A673 (cell line): Measurements from ENCODE around the gene CANX. TPM values are rescaled to one million over a fixed set of nuclear protein-coding genes. Genes with fewer than 3 reads are reported as not detected.
A peak's percentile ranks its signal among the peaks of the same experiment; 100 is the strongest.

Experiments used
- BruUV-seq: library from RNA; stranded (reverse); fragments of 400-500 nt; replicated peaks from 2 replicates; lab custom pipeline; 2021; lab: Mats Ljungman, UMichigan
- CTCF ChIA-PET: fragments of 300-600 bp; sonication (Branson Sonifier 250); formaldehyde crosslinking; loops from one replicate; lab custom pipeline; 2022; ENCODE audit warnings: antibody characterized with exemption; lab: Charles Lee
- POLR2A ChIA-PET: fragments of 300-600 bp; sonication (Branson Sonifier 250); formaldehyde crosslinking; loops from one replicate; lab custom pipeline; 2022; ENCODE audit warnings: antibody characterized with exemption; ENCODE audit not compliant: low non-redundant PET; lab: Charles Lee
- DNase-seq: peaks from one replicate; pipeline ENCODE4 v3.0.0-alpha.2; 2015; ENCODE audit warnings: low spot score
- H3K27ac ChIP-seq: fragments of 200-600 bp; sonication (generic); 2 replicates; pipeline ENCODE4 v1.5.1; 2016; ENCODE audit warnings: mixed run types, low read depth, mild to moderate bottlenecking, mixed read lengths, antibody characterized with exemption, low read length; ENCODE audit not compliant: poor library complexity, severe bottlenecking
- H3K27me3 ChIP-seq: fragments of 200-600 bp; sonication (generic); replicated peaks from 2 replicates; pipeline ENCODE4 v1.6.1; 2017; ENCODE audit warnings: mixed run types, low read depth, mild to moderate bottlenecking, mixed read lengths, antibody characterized with exemption, low read length; ENCODE audit not compliant: insufficient read depth, poor library complexity
- H3K36me3 ChIP-seq: fragments of 200-600 bp; sonication (generic); 2 replicates; pipeline ENCODE4 v1.6.1; 2016; ENCODE audit warnings: mixed run types, mild to moderate bottlenecking, mixed read lengths, antibody characterized with exemption, low read length; ENCODE audit not compliant: insufficient read depth, poor library complexity, severe bottlenecking
- H3K4me1 ChIP-seq: fragments of 200-600 bp; sonication (generic); 2 replicates; pipeline ENCODE4 v1.6.1; 2017; ENCODE audit warnings: mixed run types, mild to moderate bottlenecking, mixed read lengths, antibody characterized with exemption, low read length; ENCODE audit not compliant: insufficient read depth, poor library complexity, severe bottlenecking
- H3K4me3 ChIP-seq: fragments of 200-600 bp; sonication (generic); 2 replicates; pipeline ENCODE4 v1.5.1; 2016; ENCODE audit warnings: low read depth, mixed run types, mild to moderate bottlenecking, mixed read lengths, low read length; ENCODE audit not compliant: poor library complexity, severe bottlenecking
- H3K9me3 ChIP-seq: fragments of 200-600 bp; sonication (generic); 2 replicates; pipeline ENCODE4 v1.6.1; 2016; ENCODE audit warnings: mixed run types, low read depth, mild to moderate bottlenecking, mixed read lengths, antibody characterized with exemption, low read length; ENCODE audit not compliant: poor library complexity, severe bottlenecking
- EZH2 ChIP-seq: fragments of 200-600 bp; sonication (generic); IDR thresholded peaks from 2 replicates; pipeline ENCODE4 v1.6.1; 2017; ENCODE audit warnings: borderline replicate concordance, low read depth, mild to moderate bottlenecking, mixed read lengths, antibody characterized with exemption, low read length; ENCODE audit not compliant: poor library complexity, severe bottlenecking
- intact Hi-C: fragments of 100-400 bp; cut with micrococcal nuclease; formaldehyde crosslinking; loops from one replicate; pipeline ENCODE4 v1.10.0; 2022; ENCODE audit not compliant: unreplicated experiment
- total RNA-seq: library from RNA; stranded (reverse); gene quantifications from 2 replicates; pipeline ENCODE4 v1.2.3, GENCODE V29; 2021
- TF ChIP-seq, protein P1 (sequence below): fragments of 300-800, 200-600 bp; sonication (generic); conservative IDR thresholded peaks from 2 replicates; pipeline ENCODE4 v1.5.1; 2017; ENCODE audit warnings: low read depth, mild to moderate bottlenecking, antibody characterized with exemption, low read length, moderate library complexity, mixed read lengths

CANX gene
- total RNA-seq, 1 experiment from 2014 or later = 609 TPM

DNA sequence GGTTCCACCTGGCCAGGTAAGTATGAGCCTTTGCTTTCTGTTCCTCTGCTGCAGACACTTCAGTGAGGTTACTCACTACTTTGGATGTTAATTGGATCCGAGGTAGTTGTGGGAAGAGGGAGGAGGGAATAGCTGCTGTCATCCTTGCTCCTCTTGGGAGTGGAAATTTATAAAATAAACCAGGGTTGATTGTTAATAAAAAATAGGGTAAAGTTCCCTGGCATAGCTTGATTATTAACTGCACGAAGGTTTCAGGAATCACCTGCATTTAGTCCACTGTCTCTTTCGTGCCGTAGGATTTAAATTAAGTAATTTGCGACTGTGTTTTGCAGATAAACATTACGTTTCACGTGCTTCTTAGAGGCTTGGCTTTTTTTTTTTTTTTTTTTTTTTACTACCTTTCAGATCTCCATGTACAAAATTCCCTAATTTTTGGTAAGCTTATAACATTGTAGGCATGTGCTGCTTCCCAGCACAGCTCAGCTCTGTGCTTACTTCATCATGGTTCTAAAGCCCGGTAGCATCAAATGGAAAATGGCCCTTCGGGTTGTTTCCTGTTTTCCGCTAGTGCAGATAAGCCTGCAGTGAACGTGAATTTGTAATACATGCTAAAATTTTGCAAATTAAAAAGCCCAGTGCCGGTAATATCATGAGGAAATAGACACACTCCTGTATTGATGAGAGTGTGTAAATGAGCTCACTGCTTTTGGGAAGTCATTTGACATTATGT is 68.1 kb downstream of the CANX start:
- no TSS peak for BruUV-seq
- Histone ChIP-seq H3K4me1 (peaks cover 49% of the 10 kb centered on the region), H3K4me3 (no peak overlapping the region)

DNA sequence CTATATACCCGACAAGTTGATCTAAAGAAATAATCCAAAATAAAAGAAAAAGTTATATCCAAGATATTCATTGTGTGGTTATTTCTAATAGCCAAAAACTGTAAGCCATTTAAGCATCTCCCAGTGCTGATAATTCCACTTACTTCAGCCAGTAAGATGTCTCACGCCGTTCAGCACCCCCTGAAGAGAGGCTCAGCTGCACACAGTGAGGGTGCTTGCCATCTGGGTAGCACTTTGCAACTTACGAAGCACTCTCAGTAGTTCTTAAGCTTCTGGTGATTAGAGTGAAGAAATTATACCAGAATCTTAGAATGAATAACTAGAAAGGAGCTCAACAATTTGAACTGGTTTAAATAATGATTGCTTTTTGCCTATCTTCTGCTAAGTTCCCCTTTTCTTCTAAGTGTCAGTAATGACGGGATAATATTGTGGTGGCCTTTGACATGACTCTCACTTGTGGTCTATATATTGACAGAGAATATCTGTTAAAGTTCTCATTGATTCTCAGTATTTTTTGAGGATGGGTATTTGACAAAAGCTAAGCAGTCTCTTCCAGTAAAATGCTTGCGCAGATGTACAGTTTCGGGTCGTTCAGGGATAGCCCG is 68.8 kb downstream of the CANX start:
- Histone ChIP-seq H3K27me3 (no peaks in the 10 kb centered on the region), H3K36me3 (peaks cover 53% of the 10 kb centered on the region), H3K4me1 (peaks cover 41% of the 10 kb centered on the region), H3K27ac (no peak overlapping the region), H3K4me3 (no peak overlapping the region), H3K9me3 (no peaks in the 10 kb centered on the region)
- peak; percentile 35 for DNase-seq
- TF ChIP-seq, protein P1, sequence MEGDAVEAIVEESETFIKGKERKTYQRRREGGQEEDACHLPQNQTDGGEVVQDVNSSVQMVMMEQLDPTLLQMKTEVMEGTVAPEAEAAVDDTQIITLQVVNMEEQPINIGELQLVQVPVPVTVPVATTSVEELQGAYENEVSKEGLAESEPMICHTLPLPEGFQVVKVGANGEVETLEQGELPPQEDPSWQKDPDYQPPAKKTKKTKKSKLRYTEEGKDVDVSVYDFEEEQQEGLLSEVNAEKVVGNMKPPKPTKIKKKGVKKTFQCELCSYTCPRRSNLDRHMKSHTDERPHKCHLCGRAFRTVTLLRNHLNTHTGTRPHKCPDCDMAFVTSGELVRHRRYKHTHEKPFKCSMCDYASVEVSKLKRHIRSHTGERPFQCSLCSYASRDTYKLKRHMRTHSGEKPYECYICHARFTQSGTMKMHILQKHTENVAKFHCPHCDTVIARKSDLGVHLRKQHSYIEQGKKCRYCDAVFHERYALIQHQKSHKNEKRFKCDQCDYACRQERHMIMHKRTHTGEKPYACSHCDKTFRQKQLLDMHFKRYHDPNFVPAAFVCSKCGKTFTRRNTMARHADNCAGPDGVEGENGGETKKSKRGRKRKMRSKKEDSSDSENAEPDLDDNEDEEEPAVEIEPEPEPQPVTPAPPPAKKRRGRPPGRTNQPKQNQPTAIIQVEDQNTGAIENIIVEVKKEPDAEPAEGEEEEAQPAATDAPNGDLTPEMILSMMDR = no peak
- no peak for TF ChIP-seq EZH2
- ChIA-PET POLR2A (no interaction called here), CTCF (no interaction called here)
- intact Hi-C loops = no loop called here
- BruUV-seq = no TSS peak

More for the DNA sequence above, 68.1 kb downstream of the CANX start:
- CTCF ChIA-PET = no interaction called here
- Histone ChIP-seq H3K27me3 (no peaks in the 10 kb centered on the region), H3K36me3 (peaks cover 48% of the 10 kb centered on the region), H3K9me3 (no peaks in the 10 kb centered on the region), H3K27ac (peak overlapping the region; percentile 67)
- TF ChIP-seq, protein P1 = no peak
- TF ChIP-seq EZH2 = no peak
- no peak for DNase-seq
- POLR2A ChIA-PET = no interaction called here
- intact Hi-C loops = no loop called here

DNA sequence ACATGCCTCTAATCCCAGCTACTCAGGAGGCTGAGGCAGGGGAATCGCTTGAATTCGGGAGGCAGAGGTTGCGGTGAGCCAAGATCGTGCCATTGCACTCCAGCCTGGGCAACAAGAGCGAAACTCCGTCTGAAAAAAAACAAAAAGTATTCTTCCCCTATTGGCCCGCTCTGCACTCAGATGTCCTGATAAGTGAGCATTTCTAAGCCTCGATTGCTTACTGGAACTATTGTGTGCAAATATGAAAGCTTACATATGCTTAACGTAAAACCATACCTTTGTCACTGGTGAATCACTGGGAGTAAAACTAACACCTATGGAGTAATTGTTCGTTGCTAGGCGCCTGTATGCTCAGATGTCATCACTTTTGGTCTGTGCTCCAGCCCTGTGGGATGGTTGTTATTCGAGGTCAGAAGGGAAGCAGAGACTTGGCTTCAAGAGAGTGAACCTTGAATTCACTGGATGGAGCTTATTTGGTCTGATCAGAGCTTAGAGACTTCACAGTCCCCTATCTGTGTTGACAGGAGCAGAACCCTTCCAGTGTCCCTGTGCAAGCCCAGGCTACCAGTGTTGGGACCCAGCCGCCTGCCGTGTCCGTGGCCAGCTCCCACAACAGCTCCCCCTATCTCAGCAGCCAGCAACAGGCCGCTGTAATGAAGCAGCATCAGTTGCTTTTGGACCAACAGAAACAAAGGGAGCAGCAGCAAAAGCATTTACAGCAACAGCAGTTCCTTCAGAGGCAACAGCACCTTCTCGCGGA is 69.7 kb downstream of the CANX start:
- Histone ChIP-seq H3K4me1 (peaks cover 32% of the 10 kb centered on the region), H3K27ac (no peak overlapping the region), H3K4me3 (no peak overlapping the region), H3K9me3 (no peaks in the 10 kb centered on the region), H3K27me3 (no peaks in the 10 kb centered on the region), H3K36me3 (peaks cover 56% of the 10 kb centered on the region)
- BruUV-seq = no TSS peak
- POLR2A ChIA-PET = no interaction called here
- DNase-seq = no peak
- TF ChIP-seq, protein P1 = no peak; the same call in 1 of the 2 replicates
- no peak for TF ChIP-seq EZH2
- CTCF ChIA-PET = no interaction called here
- intact Hi-C loops = no loop called here
